HG02642 (cell line): Measurements from ENCODE around the gene CFAP46.

Experiments used
- ATAC-seq: cut with Tn5 transposase; IDR thresholded peaks from one replicate; pipeline ENCODE4 v1.9.1; 2021; ENCODE audit warnings: mild to moderate bottlenecking; ENCODE audit not compliant: unreplicated experiment, poor library complexity

The CFAP46 gene

DNA sequence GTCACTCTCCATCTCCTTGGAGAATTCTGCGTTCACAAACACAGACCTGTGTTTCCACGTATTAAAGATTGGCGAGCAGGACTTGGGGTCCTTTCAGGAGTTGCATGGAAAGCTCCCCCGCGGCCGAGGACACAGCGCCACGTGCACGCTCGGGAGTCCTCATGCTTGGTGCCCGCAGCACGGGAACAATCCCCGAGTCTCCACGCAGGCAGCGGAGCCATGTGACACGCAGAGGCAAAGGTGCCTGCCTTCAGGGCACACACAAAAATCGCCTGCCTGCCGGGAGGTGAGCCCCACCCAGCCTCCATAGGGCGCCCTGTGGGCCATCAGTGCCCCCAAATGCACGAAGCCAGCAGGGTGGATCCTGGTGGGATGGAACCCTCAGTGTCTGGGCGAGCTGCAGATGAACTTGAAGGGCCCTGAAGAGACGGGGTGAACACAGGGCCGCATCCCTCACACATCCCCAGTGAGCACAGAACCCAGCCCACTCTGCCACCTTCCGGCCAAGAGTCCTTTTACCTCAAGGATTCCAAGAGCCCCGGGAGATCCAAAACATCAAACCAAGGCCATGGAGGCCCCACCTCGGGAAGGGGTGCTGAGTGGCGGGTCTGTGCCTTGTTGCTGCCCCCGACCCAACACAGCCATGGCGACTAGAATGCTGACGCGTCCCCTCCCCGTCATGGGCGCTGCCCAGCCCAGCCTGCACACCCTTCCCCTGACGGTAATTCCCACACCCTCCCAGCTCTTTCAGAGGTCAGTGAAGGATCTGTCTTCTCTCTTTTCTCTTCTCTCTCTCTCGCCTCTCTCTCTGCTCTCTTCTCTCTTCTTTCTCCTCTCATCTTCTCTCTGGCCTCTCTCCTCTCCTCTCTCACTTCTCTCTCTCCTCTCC lies 55.9 kb downstream of the CFAP46 start:
- no peak for ATAC-seq

DNA sequence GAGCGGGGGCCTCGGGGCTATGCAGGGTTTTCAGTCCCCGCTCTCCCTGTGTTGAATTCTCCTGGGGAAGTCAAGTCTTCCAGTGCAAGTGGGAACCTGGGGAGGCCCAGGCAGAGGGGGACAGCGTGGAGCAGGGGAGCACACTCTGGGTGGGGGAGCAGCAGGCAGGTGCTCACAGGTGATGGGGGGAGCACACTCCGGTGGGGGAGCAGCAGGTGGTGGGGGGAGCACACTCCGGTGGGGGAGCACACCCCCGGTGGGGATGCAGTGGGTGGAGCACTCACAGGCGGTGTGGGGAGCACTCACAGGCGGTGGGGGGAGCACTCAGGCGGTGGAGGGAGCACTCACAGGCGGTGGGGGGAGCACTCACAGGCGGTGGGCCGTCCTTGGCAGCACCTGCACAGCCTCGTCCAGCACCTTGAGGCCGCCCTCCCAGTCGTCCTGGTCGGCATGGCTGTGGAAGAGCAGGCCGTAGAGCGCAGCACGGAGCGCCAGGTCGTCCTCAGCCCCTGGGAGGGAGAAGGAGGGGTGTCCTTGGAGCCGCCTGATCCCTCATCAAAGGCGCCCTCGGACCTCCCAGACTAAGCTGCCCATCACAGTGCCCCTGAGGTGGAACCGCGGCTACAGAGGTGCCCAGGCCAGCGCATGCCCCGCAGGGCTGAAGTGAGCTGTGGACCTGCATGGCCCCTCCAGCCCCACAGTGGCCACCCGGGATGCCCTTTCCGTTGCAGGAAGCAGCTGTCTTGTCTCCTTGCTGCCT lies 56.7 kb downstream of the CFAP46 start:
- no peak for ATAC-seq

DNA sequence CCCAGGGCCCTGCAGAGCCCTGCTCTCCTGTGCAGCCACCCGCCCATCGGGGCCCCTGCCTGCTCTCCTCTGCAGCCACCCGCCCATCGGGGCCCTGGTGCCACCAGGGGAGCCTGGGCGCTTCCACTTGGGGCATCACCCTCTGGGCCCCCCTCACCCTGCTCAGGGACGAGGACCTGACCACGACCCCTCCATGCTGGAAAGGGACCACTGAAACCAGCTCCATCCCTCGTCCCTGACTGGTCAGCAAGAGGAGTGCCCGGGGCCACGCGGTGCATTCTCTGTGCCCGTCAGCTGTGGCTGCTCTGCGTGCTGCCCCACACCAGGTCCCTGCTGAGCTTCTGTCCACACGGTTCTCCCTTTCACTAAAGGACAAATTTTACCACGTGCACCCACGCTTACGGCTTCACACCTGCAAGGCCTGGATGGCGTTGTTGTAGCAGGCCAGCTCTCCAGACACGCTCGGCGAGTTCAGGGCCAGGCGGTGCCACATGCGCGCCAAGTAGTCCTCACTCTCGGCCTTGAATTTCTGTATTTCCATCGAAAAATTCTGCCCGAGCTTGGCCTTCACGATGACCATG lies 57.6 kb downstream of the CFAP46 start:
- ATAC-seq = no peak

DNA sequence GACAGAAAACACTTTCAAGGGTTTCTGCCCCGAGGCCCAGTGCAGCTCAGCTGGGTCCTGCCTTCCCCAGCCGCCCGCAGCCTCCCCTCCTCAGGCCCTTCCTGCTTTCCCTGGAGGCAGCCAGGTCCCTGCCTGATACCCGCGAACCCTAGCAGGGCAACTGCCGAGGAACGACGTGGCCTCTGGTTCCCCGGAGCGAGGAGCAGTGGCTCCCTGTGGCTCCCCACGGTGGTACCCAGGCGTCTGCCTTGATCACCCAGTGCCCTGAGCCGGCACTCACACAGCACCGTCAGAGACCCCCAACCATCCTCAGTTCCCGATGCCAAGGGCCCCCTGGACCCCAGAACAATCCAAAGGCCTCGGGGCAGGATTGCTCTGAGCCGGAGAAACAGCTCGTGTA lies 58.3 kb downstream of the CFAP46 start:
- no peak for ATAC-seq

DNA sequence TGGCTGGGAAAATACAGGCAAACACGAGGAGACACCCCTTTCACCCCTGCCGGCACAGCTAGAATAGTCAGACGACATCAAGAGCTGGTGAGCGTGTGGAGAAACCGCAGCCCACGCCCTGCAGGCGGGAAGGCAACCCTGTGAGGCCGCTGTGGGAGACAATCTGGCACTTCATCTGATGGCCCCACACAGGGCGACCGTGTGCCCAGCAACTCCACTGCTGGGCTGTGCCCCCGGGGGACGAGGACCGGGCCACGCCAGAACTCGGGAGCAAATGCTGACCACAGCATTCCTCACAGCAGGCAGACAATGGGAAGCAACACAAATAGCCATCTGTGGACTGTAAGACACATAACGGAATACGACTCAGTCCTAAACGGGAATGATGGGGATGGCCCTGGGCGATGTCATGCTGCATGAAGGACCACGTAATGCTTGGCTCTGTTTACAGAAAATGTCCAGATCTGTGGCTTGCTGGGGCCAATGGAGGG lies 58.9 kb downstream of the CFAP46 start:
- no peak for ATAC-seq

DNA sequence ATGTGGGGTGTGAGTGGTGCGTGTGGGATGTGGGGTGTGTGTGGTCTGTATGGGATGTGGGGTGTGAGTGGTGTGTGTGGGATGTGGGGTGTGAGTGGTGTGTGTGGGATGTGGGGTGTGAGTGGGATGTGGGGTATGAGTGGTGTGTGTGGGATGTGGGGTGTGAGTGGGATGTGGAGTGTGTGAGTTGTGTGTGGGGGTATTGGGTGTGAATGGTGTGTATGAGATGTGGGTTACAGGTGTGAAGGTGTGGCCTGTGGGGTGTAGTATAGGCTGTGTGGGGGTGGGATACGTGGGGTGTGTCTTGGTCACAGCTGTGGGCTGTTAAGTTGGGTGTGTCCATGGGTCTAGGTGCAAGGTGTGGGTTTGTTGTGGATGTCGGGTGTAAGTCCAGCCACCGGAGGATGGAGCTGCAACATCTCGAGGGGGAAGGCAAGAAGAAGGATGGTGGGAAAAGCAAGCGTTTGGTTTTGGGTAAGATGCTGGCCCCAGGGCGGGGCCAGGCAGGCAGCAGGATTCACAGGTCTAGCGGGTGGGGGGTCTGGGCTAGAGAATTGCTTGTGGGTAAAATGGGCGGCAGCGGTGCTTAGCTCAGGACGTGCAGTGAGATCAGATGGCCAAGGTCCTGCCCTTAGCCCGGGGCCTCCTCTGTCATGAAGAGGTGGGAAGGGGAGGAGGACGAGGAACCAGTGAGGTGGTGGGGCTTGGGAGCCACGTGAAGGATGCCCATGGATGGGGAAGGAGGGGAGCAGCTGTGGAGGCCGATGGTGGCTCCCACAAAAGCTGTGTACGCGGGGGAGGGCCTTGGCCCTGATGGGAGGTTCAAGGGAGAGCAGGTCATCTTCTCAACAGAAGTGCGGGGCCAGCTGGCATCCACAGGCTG lies 60.1 kb downstream of the CFAP46 start:
- no peak for ATAC-seq

DNA sequence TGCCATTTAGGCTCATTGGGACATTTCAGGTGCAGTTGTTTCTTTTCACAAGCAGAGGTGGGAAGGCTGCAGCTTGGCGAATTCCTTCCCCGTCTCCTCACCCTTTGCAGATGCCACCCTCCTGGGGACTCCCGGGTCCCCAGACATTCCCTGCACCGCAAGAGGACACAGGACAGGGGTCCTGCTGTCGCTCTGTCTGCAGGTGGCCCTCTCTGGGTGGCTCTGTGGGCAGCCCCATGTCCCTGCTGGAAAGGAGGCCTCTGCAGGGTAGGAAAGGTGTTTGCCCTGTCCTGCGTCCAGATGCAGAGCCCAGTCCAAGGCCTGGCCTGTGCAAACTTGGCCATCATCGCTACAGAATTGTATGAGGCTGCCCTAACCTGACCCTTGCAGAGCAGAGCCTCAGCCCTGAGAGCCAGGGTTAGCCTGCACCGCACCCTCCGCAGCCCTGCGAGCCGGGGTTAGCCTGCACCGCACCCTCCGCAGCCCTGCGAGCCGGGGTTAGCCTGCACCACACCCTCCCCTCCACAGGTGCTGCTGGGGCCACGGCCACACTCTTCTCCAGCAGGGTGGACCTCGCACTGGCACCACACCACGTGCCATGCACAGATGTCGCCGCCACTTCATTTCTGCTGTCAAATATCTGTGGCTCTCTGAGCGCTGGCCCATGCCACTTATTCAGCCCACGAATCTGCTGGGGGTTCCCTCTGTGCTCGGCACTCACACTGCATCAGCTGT lies 61.0 kb downstream of the CFAP46 start:
- no peak for ATAC-seq

DNA sequence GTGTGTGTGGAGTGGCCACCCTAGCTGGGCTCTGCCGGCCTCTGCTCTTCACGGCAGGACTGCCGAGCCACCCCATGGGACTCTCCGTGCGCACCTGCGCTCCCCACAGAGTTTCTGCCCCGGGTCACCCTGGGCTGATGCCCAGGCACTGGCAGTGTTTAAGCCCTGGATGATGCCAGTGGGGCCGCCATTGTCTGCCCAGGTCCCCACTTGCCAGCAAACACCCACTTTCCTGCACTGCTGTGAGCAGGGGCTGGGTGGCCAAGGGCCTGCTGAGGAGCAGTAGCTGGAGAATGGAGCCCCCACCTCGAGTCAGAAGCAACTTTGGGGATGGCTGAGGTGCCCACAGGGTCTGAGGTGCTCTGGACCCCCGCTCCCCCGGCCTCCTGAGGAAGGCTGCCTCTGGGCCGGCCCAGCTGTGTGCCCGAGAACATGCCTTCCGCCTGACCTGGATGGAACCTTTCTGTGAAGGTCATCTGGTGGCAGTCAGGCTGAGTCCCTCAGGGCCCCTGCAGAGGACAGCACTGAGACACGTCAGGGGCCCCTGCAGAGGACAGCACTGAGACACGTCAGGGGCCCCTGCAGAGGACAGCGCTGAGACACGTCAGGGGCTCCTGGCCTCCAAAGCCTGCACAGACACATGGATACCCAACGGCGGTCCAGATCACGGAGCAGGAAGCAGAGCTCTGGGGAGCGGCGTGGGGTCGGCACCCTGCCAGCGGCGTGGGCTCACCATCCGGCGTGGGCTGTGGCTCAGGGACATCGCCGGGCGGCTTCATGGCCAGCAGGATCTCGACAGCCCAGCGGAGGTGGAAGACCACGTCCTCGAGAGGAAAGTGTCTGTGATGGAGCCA lies 62.0 kb downstream of the CFAP46 start:
- ATAC-seq = no peak

DNA sequence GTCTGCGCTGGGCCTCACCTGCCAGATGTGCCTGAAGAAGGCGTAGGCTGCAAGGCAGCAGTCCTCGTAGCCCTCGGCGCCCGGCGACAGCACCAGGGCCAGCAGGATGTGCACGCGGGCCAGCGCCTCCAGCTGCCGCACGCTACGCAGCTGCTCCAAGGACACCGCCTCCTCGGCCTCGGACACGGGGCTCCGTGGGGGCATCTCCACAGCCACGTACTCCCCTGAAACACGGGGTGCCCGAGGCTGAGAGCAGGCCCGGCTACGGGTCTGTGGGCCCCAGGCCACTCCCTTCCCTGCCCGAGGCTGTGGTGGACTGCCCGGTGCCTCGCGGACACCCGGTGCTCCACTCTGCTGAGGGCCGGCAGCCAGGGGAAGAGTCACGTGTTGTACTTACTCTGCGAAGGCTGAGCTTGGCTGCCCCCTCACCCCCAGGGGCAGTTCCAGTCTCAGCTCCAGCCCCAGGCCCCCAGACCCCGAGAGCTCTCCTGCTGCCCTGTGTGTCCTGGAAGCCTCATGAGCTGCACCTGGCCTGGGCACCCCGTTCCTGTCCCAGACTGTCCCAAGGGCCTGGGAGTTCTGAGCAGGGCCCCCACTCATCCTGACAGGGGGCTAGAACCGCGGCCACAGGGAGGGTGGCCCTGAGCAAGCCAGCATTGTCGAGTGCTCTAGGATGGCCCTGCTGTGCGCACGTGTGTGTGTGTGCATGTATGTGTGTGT lies 62.8 kb downstream of the CFAP46 start:
- no peak for ATAC-seq

DNA sequence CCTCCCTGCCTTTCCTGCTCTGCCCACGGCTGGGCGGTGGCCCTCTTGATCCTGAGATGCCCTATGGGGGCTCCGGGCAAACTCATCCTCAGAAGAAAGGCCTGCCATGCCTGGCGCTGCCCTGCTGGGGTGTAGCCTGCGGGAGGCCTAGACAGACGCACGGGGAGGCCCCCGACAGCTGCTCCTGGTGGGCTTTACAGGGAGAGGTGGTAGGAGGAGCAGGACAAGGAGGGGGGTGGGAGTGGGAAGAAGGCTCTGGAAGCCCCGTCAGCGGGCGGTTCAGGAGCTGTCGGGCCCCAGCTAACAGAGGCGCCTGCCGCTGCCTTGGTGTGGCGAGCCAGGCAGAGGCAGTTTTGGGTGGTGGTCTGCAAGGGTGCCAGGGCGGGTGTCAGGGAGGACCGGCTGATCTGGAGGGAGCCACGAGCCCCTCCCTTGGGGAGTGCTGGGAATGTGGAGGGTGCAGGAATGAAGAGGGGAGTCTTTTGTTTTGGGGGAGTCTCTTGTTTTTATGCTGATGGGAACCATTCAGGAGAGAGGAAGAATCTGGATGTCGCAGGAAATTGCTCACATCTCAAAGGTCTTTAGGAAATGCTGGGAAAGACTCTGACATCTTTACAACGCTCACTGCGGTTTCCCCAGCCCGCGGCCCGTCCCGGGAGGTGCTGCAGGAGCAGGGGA lies 63.5 kb downstream of the CFAP46 start:
- ATAC-seq = no peak

DNA sequence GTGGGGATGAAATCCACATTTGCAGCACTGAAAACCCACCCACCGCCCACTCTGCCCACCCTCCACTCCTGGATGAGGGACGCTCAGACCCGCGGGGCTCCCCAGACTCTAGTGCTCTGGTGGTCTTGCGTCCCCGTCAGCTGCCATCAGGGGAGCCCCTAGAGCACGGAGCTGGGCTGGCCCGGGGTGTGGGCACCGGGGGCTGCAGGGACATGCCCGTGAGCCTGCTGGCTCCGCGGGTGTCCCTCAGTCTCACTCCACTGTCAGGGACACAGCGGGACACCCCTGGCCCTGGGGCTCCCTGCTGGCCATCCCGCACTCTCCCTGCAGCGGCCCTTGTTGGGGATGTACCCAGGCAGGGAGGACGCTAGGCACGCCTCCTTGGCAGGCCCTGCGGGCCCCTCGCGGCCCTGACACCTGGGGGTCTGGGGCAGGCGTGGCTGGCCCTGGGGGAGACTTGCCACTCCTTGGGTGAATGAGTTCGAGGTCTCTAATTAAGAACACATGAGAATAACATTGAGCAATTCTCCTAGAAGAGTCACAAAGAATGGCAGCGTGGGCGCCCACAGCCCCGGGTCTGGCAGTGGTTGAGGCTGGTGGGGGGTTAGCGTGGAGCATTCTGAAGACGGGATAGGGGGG lies 64.2 kb downstream of the CFAP46 start:
- ATAC-seq = no peak

DNA sequence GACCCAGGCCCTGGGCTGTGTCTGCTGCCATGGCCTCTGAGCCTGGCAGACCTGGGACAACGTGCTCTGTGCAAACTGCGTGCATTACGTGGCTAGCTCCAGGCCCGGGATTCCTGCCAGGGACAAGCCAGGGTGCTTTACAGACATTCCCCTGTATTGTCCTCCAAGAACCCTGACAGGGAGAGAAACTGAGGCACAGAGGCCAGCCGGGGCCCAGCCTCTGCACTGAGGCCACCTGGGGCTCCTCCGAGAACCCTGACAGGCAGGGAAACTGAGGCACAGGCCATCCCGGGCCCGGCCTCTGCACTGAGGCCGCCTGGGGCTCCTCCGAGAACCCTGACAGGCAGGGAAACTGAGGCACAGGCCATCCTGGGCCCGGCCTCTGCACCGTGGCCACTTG lies 64.9 kb downstream of the CFAP46 start:
- no peak for ATAC-seq

DNA sequence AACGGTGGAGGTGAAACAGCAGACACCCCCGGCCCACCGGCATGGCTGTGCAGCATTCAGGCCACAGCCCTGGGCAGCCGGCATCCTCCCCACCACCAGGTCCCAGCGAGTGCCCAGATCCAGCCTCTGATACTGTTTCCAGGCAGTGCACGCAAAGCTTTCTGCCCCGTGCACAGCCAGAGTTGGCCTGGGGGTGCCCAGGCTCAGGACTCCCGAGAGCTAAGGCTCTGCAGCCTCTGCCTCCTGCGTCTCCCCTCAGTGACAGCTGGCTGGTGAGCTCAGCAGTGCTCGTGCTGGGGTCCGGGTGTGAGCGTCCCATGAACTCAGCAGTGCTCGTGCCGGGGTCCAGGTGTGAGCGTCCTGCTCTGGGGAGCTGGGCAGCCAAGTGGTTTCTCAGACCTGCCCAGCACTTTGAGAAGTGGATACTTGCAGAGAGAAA lies 65.4 kb downstream of the CFAP46 start:
- no peak for ATAC-seq

DNA sequence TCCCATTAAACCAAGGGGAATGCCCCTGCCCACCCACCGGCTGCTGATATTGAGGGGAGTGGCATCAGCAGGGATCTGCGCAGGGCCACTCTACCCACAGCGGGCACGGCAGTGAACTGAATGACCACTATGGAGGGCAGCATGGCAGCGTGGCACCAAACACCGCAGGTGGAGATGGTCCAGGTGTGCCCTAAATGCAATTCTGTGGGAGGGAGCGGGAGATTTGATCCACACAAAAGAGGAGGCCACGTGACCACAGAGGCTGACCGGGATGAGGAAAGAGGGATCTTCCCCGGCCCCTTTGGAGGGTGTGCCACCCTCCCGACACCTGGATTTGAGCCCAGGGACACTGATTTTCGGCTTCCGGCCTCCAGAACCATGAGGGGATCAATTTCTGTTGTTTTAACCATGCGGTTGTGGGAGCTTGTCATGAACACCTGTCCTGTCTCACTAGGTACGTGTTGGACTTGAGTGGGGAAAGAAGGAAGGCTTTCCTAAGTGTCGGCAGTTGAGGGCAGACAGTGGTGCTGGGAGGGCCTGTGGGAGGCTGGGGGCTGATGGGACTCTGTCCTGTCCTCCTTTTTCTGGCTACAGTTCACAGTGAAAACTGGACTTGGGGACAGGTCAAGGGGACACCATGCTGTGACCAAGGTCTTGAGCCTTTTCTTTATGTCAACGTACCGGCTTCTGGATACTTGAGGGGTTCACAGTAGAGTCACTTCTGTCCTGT lies 66.1 kb downstream of the CFAP46 start:
- no peak for ATAC-seq

DNA sequence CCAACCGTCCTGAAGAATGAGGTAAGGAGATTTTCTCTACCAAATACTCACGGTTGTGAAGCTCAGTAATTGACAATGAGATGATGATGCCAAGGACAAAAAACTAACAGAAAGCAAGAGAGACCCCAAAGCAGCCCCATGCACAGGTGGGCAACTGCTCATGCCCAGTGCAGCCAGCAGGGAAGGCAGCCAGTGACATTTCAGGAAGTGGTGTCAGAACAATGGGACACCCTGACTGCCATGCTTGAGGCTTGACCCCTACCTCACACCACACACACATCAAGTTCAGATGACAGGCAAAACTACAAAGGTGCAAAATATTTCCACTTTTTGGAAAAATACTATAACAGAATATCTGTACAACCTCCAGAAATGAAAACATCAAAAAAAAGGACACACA lies 66.9 kb downstream of the CFAP46 start:
- ATAC-seq = no peak

DNA sequence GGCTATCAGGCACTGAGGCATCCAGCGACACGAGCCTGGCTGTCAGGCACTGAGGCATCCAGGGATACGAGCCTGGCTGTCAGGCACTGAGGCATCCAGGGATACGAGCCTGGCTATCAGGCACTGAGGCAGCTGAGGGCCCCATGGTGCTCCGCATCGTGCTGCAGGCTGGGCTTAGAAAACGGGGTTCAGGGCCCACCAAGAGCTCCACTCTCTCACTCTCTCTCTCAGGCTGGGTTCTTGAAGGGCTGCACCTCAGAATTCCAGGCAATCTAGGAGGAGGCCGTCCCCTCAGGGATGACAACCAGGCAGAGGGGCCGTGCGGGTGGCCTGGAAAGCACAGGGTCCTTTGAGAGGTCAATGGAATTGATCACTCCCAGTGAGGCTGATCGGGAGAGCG lies 69.0 kb downstream of the CFAP46 start:
- ATAC-seq = no peak
